CD4-positive, alpha-beta T cell treated with Interleukin-15 for 1 hour (primary cell): ENCODE data around the gene KBTBD12.
"Not testable (repeated sequence)": the region's sequence is repeated elsewhere in the genome, so short reads cannot be mapped to it uniquely, and the experiment has no call there.

Source experiments
- DNase-seq: peaks from one replicate; pipeline ENCODE4 v3.0.0-alpha.2; 2020

Gene KBTBD12

DNA sequence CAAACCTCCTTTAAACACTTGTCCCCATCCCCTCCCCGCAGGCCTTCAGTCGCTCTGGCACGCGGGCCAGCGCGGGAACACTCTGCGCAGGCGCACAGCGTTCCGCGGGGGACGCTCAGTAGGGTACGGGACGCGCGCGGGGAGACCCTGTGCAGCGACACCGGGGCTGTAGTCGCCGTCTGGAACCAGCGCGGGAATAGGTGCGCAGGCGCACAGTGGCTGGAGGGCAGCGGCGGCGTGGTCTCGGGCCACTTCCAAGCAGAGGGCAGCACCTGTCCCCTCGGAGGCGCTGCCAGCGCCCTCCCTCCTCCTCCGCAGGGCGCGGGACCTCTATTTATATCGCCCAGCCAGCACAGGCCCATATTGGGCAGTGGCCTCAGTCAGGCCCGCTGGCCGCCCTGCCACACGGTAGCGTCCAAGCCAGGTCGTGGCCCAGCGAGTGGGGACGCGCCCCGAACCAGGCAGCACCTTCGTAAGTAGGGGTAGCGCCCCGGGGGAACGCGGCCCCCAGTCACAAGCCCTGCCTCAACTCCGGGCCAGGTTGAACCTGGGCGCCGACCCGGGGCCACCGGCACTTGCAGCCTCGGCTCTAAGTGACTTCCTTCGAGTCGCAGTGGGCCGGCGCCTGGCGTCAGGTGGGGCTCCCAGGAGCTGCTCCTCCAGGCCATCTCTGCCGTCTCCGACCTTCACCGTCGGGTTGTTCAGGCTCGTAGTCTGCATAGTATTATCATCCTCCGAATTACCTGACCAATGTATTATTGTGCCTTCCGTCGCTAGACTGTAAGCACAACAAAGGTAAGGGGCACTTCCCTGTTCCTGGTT is at the start of gene KBTBD12:
Gene KBTBD12, plus strand, starts transcription at position 118 of the 822 bp plus-strand sequence. CDS start 7,830 bp downstream, outside the sequence.
- no peak for DNase-seq

GRCh38 chr3:127865941-127866340 is 49.1 kb upstream of the KBTBD12 start:
- no peak for DNase-seq

- DNase-seq = no peak
Measured at GRCh38 chr3:127867412-127867811, 47.6 kb upstream of the KBTBD12 start.

GRCh38 chr3:127867986-127868385 is 47.0 kb upstream of the KBTBD12 start:
- no peak for DNase-seq

- DNase-seq = no peak
Measured at GRCh38 chr3:127870156-127870555, 44.9 kb upstream of the KBTBD12 start.

DNA sequence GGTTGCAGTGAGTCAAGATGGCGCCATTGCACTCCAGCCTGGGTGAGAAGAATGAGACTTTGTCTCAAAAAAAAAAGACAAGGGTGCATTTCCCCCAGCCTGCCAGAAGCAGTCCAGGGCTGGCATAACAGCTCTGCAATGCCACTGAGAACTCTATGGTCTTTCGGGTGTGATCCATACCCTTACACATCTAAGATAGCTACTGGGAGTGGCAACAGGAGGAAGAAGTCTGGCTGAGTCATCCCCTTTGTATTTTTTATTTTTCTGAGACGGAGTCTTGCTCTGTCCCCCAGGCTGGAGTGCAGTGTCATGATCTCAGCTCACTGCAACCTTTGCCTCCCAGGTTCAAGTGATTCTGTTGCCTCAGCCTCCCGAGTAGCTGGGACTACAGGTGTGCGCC is 40.9 kb upstream of the KBTBD12 start:
- not testable (repeated sequence) for DNase-seq

GRCh38 chr3:127881586-127881985 is 33.4 kb upstream of the KBTBD12 start:
- DNase-seq = no peak

- no peak for DNase-seq
Measured at GRCh38 chr3:127884041-127884440, 31.0 kb upstream of the KBTBD12 start.

GRCh38 chr3:127886231-127886955 is 28.6 kb upstream of the KBTBD12 start:
- no peak for DNase-seq

- DNase-seq = no peak
Measured at GRCh38 chr3:127886956-127887231, 28.1 kb upstream of the KBTBD12 start.

- DNase-seq = no peak
Measured at GRCh38 chr3:127887321-127887720, 27.7 kb upstream of the KBTBD12 start.

DNA sequence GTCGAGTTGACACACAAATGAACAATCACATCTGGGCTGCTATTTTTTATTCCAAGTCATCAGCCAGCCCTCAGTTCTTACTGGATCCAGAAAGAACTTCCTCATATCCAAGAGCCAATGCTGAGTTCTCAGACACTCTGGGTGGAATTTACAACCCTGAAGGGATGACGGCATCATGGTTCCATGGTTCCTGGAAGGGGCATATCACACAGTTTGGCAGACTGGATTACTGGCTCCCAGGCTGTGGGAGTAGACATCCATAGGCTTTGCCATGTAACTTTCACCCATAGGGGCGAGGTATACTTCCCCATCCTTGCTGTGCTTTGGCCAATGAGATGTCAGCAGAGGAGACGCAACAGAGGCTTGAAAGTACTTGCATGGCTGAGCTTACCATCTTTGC is 26.9 kb upstream of the KBTBD12 start:
- no peak for DNase-seq

GRCh38 chr3:127888564-127889107 is 26.4 kb upstream of the KBTBD12 start:
- no peak for DNase-seq

- DNase-seq = no peak
Measured at GRCh38 chr3:127889461-127889863, 25.6 kb upstream of the KBTBD12 start.

GRCh38 chr3:127889976-127890650 is 24.9 kb upstream of the KBTBD12 start:
- DNase-seq = no peak

- not testable (repeated sequence) for DNase-seq
Measured at GRCh38 chr3:127890651-127891290, 24.3 kb upstream of the KBTBD12 start.

- no peak for DNase-seq
Measured at GRCh38 chr3:127894481-127894880, 20.6 kb upstream of the KBTBD12 start.

GRCh38 chr3:127899200-127899599 is 15.8 kb upstream of the KBTBD12 start:
- no peak for DNase-seq

DNA sequence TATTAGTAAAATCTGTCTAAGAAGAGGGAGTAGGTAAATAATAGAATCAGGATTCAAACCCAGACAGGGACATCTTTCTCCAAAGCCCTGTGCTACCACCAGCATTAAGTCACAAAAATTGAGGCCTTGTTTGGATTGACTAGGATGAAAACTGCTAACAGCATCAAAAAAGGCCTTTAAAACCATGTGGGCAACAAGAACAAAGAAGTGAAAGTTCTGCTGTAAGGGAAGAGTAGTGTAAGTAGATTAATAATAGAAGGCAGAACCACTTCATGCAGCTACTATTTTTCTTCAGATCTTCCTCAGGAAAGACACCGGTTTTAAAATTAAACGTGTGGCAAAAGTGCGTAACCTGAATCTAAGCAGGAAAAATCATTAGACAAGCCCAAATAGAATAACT is 15.3 kb upstream of the KBTBD12 start:
- DNase-seq = no peak

DNA sequence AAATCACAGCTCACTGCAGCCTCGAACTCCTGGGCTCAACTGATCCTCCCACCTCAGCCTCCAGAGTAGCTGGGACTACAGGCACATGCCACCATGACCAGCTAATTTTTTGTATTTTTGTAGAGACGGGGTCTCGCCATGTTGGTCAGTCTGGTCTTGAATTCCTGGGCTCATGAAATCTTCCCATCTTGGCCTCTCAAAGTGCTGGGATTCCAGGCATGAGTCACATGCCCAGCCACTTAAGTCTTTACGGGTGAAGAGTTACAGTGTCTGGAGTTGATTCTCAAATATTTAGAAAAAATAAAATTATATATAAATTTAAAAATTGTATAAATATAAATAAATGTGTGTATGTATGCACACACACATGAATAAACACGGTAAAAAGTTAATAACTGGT is 14.5 kb upstream of the KBTBD12 start:
- no peak for DNase-seq

GRCh38 chr3:127902486-127902885 is 12.5 kb upstream of the KBTBD12 start:
- no peak for DNase-seq

- DNase-seq = no peak
Measured at GRCh38 chr3:127903611-127904375, 11.2 kb upstream of the KBTBD12 start.
